ENCODE measurements around the gene VASH2.

The VASH2 gene

DNA sequence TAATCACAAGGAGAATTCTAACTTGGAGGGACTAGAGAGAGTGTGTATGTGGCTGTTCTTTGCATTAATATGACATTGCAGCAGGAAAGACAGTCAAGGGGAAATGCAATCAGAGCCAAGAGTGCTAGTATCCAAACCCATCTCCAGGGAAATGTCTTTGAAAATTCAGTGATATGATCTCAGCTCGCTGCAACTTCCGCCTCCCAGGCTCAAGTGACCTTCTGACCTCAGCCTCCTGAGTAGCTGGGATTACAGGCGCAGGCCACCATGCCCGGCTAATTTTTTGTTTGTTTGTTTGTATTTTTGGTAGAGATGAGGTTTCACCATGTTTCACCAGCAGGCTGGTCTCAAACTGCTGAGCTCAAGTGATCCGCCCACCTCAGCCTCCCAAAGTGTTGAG is 16.3 kb downstream of the VASH2 start:
- TF ChIP-seq, protein P1, sequence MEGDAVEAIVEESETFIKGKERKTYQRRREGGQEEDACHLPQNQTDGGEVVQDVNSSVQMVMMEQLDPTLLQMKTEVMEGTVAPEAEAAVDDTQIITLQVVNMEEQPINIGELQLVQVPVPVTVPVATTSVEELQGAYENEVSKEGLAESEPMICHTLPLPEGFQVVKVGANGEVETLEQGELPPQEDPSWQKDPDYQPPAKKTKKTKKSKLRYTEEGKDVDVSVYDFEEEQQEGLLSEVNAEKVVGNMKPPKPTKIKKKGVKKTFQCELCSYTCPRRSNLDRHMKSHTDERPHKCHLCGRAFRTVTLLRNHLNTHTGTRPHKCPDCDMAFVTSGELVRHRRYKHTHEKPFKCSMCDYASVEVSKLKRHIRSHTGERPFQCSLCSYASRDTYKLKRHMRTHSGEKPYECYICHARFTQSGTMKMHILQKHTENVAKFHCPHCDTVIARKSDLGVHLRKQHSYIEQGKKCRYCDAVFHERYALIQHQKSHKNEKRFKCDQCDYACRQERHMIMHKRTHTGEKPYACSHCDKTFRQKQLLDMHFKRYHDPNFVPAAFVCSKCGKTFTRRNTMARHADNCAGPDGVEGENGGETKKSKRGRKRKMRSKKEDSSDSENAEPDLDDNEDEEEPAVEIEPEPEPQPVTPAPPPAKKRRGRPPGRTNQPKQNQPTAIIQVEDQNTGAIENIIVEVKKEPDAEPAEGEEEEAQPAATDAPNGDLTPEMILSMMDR (IDR thresholded peaks at IDR 0.05), result no peak
- Histone ChIP-seq H3K79me2 (no peaks in the 10 kb centered on the region), H3K9ac (no peak overlapping the region), H3K27me3 (ENCODE audit: control insufficient read depth, insufficient read depth, low read length) (no peaks in the 10 kb centered on the region), H3K4me1 (peaks cover 12% of the 10 kb centered on the region), H3K36me3 (ENCODE audit: control insufficient read depth, insufficient read depth, low read length) (no peaks in the 10 kb centered on the region), H2AFZ (no peak overlapping the region), H3K27ac (no peak overlapping the region), H3K4me2 (ENCODE audit: low read length) (no peak overlapping the region), H3K9me3 (ENCODE audit: control insufficient read depth, low read length) (no peaks in the 10 kb centered on the region), H3K4me3 (ENCODE audit: low read depth, low read length) (no peak overlapping the region)

DNA sequence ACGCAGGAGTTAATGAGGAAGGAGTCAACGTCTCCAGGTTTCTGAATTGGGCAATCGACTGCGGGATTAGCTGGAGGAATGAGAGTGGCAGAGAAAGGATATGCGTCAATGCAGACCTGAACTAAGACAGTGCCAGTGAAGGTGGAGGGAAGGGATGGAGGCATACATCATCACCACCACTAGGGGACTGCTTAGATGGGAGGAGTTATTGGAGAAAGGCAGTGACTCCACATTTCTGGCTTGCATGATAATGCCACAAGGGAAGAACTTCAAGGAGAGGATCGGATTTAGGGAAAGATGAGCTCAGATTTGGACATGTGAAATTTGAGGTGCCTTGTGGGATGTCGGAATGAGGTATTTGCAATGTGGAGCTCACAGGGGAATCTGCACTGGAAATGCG is 17.5 kb downstream of the VASH2 start:
- peaks cover 12% of the 10 kb centered on the region for H3K4me1 ChIP-seq
- H3K9ac ChIP-seq, result no peak overlapping the region
- H3K4me3 ChIP-seq (ENCODE audit: low read depth, low read length), result no peak overlapping the region
- H2AFZ ChIP-seq, result no peak overlapping the region
- no peaks in the 10 kb centered on the region for H3K27me3 ChIP-seq (ENCODE audit: control insufficient read depth, insufficient read depth, low read length)
- no peak overlapping the region for H3K4me2 ChIP-seq (ENCODE audit: low read length)
- H3K79me2 ChIP-seq, result no peaks in the 10 kb centered on the region
- no peak overlapping the region for H3K27ac ChIP-seq
- TF ChIP-seq, protein P1 (IDR thresholded peaks at IDR 0.05), result no peak
- H3K9me3 ChIP-seq (ENCODE audit: control insufficient read depth, low read length), result no peaks in the 10 kb centered on the region
- H3K36me3 ChIP-seq (ENCODE audit: control insufficient read depth, insufficient read depth, low read length), result no peaks in the 10 kb centered on the region

DNA sequence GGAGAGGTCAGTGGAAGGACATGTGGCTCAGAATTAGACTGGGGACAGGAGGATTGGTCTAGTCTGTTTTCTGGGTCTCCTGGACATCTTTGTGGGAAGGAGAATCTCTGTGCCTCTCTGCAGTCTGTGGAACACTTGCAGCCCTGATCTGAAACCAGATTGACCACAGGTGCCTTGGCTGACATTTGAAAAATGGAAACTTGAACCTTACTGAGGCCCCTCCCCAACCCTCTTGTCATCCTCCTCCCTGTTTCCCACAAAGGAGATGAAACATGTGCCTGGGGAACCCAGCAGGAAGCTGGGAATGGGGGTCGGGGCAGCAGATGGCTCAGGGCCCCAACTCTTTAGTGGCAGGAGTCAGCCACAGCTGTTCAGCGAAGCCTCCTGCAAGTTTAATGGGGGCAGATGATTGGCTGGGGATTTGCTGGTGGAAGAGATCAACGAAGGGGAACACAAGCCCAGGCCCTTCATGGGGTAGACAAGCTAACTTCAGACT is 18.1 kb downstream of the VASH2 start:
- Histone ChIP-seq H3K4me1 (peaks cover 12% of the 10 kb centered on the region), H2AFZ (peak overlapping the region; percentile 33), H3K27ac (peak overlapping the region; percentile 19), H3K4me3 (ENCODE audit: low read depth, low read length) (no peak overlapping the region), H3K36me3 (ENCODE audit: control insufficient read depth, insufficient read depth, low read length) (no peaks in the 10 kb centered on the region), H3K9ac (no peak overlapping the region), H3K79me2 (no peaks in the 10 kb centered on the region), H3K9me3 (ENCODE audit: control insufficient read depth, low read length) (no peaks in the 10 kb centered on the region), H3K27me3 (ENCODE audit: control insufficient read depth, insufficient read depth, low read length) (no peaks in the 10 kb centered on the region), H3K4me2 (ENCODE audit: low read length) (peak overlapping the region; percentile 18)
- TF ChIP-seq, protein P1 (IDR thresholded peaks at IDR 0.05), result no peak

DNA sequence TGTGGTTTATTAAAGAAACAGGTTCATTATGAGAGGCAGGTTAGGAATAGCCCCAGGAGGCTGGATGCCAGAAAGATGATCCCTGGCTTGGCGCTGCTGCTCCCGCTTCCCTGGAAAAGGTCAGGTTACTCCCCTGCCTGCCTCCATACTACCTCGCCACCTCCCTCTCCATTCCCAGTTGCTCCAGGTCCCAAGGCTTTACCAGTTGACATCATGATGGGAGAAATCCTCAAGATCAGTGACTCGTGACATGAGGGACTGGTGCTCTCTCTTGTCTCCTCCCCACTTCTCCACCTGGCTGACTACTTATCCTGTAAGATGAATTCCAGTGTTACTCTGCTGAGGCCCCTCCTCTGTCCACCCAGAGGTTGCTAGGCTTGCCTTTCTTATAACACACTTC is 19.7 kb downstream of the VASH2 start:
- no peaks in the 10 kb centered on the region for H3K36me3 ChIP-seq (ENCODE audit: control insufficient read depth, insufficient read depth, low read length)
- no peak overlapping the region for H2AFZ ChIP-seq
- no peak overlapping the region for H3K4me3 ChIP-seq (ENCODE audit: low read depth, low read length)
- H3K27me3 ChIP-seq (ENCODE audit: control insufficient read depth, insufficient read depth, low read length), result no peaks in the 10 kb centered on the region
- H3K79me2 ChIP-seq, result no peaks in the 10 kb centered on the region
- no peaks in the 10 kb centered on the region for H3K9me3 ChIP-seq (ENCODE audit: control insufficient read depth, low read length)
- no peak overlapping the region for H3K4me2 ChIP-seq (ENCODE audit: low read length)
- no peak overlapping the region for H3K27ac ChIP-seq
- H3K4me1 ChIP-seq, result peaks cover 12% of the 10 kb centered on the region
- TF ChIP-seq, protein P1 (IDR thresholded peaks at IDR 0.05), result no peak
- H3K9ac ChIP-seq, result no peak overlapping the region

DNA sequence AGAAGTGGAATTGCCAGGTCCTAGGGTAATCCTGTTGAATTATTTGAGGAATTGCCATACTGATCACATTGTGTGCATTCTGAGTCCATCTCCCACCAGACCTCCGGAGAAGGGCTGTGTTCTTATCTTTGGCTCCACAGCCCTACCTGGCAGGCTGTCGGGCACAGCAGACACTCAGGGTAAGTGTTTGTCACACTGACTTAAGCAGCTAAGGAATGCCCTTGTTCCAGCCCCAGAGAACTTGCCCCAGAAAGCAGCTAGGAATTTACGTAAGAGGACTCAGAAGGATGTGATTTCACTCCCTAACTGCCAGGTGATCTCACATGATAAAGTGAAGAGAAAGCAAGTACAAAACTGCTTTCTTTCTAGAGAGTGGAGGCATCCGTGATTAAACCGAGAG is 21.0 kb downstream of the VASH2 start:
- H3K4me3 ChIP-seq (ENCODE audit: low read depth, low read length), result no peak overlapping the region
- no peaks in the 10 kb centered on the region for H3K27me3 ChIP-seq (ENCODE audit: control insufficient read depth, insufficient read depth, low read length)
- peaks cover 12% of the 10 kb centered on the region for H3K4me1 ChIP-seq
- H3K36me3 ChIP-seq (ENCODE audit: control insufficient read depth, insufficient read depth, low read length), result no peaks in the 10 kb centered on the region
- no peak overlapping the region for H3K4me2 ChIP-seq (ENCODE audit: low read length)
- H3K79me2 ChIP-seq, result no peaks in the 10 kb centered on the region
- H2AFZ ChIP-seq, result no peak overlapping the region
- TF ChIP-seq, protein P1 (IDR thresholded peaks at IDR 0.05), result no peak
- H3K27ac ChIP-seq, result no peak overlapping the region
- no peaks in the 10 kb centered on the region for H3K9me3 ChIP-seq (ENCODE audit: control insufficient read depth, low read length)
- no peak overlapping the region for H3K9ac ChIP-seq
